Measurements from ENCODE around the gene ATP6V0B. TPM values are rescaled to one million over a fixed set of nuclear protein-coding genes. Genes with fewer than 3 reads are reported as not detected.
A peak's percentile ranks its signal among the peaks of the same experiment; 100 is the strongest.

Gene ATP6V0B
- total and polyA plus RNA-seq, 2 of the 13 experiments (the other 11 are each of a cell fraction or from before 2014, with no cell fraction given): 157 to 161 TPM

GRCh38 chr1:43991476-43992231 lies 16.9 kb downstream of the ATP6V0B start, which contains the start of gene CCDC24 (continued):
- no peak for TF ChIP-seq ZNF414 (CRISPR knock-in tag; IDR thresholded peaks at IDR 0.05)
- no peak for TF ChIP-seq ZNF382 (CRISPR knock-in tag; IDR thresholded peaks at IDR 0.05; ENCODE audit: borderline replicate concordance)
- TF ChIP-seq ZNF512 (CRISPR knock-in tag; IDR thresholded peaks at IDR 0.05): no peak
- TF ChIP-seq ZNF430 (CRISPR knock-in tag; IDR thresholded peaks at IDR 0.05): 0 out of 2 replicates have a peak, but pooled peaks have one; percentile 36
- no peak for TF ChIP-seq NFE2 (CRISPR knock-in tag; IDR thresholded peaks at IDR 0.05)
- TF ChIP-seq E2F1 (CRISPR knock-in tag; IDR thresholded peaks at IDR 0.05): no peak
- TF ChIP-seq ZNF772 (CRISPR knock-in tag; IDR thresholded peaks at IDR 0.05): no peak; the same call in 1 of the 2 replicates
- no peak for TF ChIP-seq ZBTB33 (CRISPR knock-in tag; IDR thresholded peaks at IDR 0.05)
- TF ChIP-seq GATA4 (IDR thresholded peaks at IDR 0.05; ENCODE audit: borderline replicate concordance, low read depth): no peak
- TF ChIP-seq NAIF1 (CRISPR knock-in tag; IDR thresholded peaks at IDR 0.05; ENCODE audit: borderline replicate concordance): no peak; the same call in 1 of the 2 replicates
- no peak for TF ChIP-seq MATR3 (CRISPR knock-in tag; IDR thresholded peaks at IDR 0.05)
- TF ChIP-seq ZMYM2 (CRISPR knock-in tag; IDR thresholded peaks at IDR 0.05): peak; percentile 16; the same call in 1 of the 2 replicates
- no peak for TF ChIP-seq ATM (IDR thresholded peaks at IDR 0.05; ENCODE audit: borderline replicate concordance)
- TF ChIP-seq ZNF557 (CRISPR knock-in tag; IDR thresholded peaks at IDR 0.05): no peak
- TF ChIP-seq PAWR (CRISPR knock-in tag; IDR thresholded peaks at IDR 0.05; ENCODE audit: borderline replicate concordance): no peak; the same call in 1 of the 2 replicates
- TF ChIP-seq ZNF782 (CRISPR knock-in tag; IDR thresholded peaks at IDR 0.05; ENCODE audit: borderline replicate concordance): peak; percentile 26; the same call in 1 of the 2 replicates
- no peak for TF ChIP-seq HOXA7 (CRISPR knock-in tag; IDR thresholded peaks at IDR 0.05)
- 0 out of 2 replicates have a peak, but pooled peaks have one; percentile 31 for TF ChIP-seq ZFP36L1 (CRISPR knock-in tag; IDR thresholded peaks at IDR 0.05)
- TF ChIP-seq TFDP1 (CRISPR knock-in tag; IDR thresholded peaks at IDR 0.05; ENCODE audit: borderline replicate concordance): peak; percentile 27; the same call in 1 of the 2 replicates
- TF ChIP-seq ZNF253 (CRISPR knock-in tag; IDR thresholded peaks at IDR 0.05; ENCODE audit: borderline replicate concordance): no peak
- no peak for TF ChIP-seq ZBTB42 (CRISPR knock-in tag; IDR thresholded peaks at IDR 0.05)
- 0 out of 2 replicates have a peak, but pooled peaks have one; percentile 50 for TF ChIP-seq GZF1 (CRISPR knock-in tag; IDR thresholded peaks at IDR 0.05)
- TF ChIP-seq SAP130 (CRISPR knock-in tag; IDR thresholded peaks at IDR 0.05; ENCODE audit: low read depth): peak; percentile 94
- peak; percentile 13; the same call in 1 of the 2 replicates for TF ChIP-seq KAT8 (CRISPR knock-in tag; IDR thresholded peaks at IDR 0.05)

Data from HepG2 (cell line).